AG04449 (cell line): ENCODE results near the gene CHRDL2.

ENCODE experiments used
- CTCF ChIA-PET: fragments of 350-600 bp; formaldehyde crosslinking; extraction: SDS; loops from one replicate; lab custom pipeline; 2021; ENCODE audit warnings: antibody characterized with exemption; lab: Yijun Ruan, JAX
- POLR2A ChIA-PET: fragments of 400-600, 350-600 bp; formaldehyde crosslinking; extraction: SDS; loops from one replicate; lab custom pipeline; 2020; ENCODE audit warnings: antibody characterized with exemption, inconsistent platforms; lab: Yijun Ruan, JAX
- DNase-seq: peaks from one replicate; pipeline ENCODE4 v3.0.0-alpha.2; 2010; ENCODE audit warnings: low read depth, low spot score
- H3K4me3 ChIP-seq: 2 replicates; pipeline ENCODE4 v1.5.1; 2011; ENCODE audit warnings: low read depth, mild to moderate bottlenecking, control low read depth, low read length
- CTCF ChIP-seq: IDR thresholded peaks from one replicate; pipeline ENCODE4 v1.5.1; 2011; ENCODE audit warnings: mild to moderate bottlenecking, moderate library complexity, low read length, control low read depth, inconsistent platforms; ENCODE audit not compliant: insufficient read depth; ENCODE audit errors: missing control alignments

CHRDL2 gene

GRCh38 chr11:74654976-74655375 lies 76.2 kb downstream of the CHRDL2 start:
- no peak overlapping the region for H3K4me3 ChIP-seq
- ChIA-PET CTCF (interaction anchor here (1.1 kb wide), 1 partner anchor 49 kb away, joined by 3 read pairs; no protein-coding TSS in a partner anchor), POLR2A (no interaction called here)
- no peak for TF ChIP-seq CTCF
- DNase-seq: no peak

GRCh38 chr11:74650498-74650897 lies 80.7 kb downstream of the CHRDL2 start:
- no peak for DNase-seq
- H3K4me3 ChIP-seq: no peak overlapping the region
- ChIA-PET CTCF (interaction anchor here (1.0 to 1.8 kb wide), 3 partner anchors 12 to 52 kb away, joined by 3 to 5 read pairs (median 4); no protein-coding TSS in a partner anchor), POLR2A (no interaction called here)
- no peak for TF ChIP-seq CTCF

GRCh38 chr11:74648894-74649293 lies 82.3 kb downstream of the CHRDL2 start:
- POLR2A ChIA-PET: no interaction called here
- TF ChIP-seq CTCF: no peak
- CTCF ChIA-PET: interaction anchor here (1.4 to 1.8 kb wide), 3 partner anchors 34 to 77 kb away, joined by 4 to 5 read pairs (median 4); no protein-coding TSS in a partner anchor
- no peak overlapping the region for H3K4me3 ChIP-seq
- DNase-seq: no peak

- H3K4me3 ChIP-seq: no peak overlapping the region
- no peak for DNase-seq
- ChIA-PET POLR2A (no interaction called here), CTCF (interaction anchor here (1.6 kb wide), 1 partner anchor 78 kb away, joined by 4 read pairs; no protein-coding TSS in a partner anchor)
- TF ChIP-seq CTCF: no peak
Observed at GRCh38 chr11:74647831-74648230, 83.4 kb downstream of the CHRDL2 start.

GRCh38 chr11:74647404-74647803 lies 83.8 kb downstream of the CHRDL2 start:
- CTCF ChIA-PET: interaction anchor here (1.6 kb wide), 1 partner anchor 78 kb away, joined by 4 read pairs; no protein-coding TSS in a partner anchor
- POLR2A ChIA-PET: no interaction called here
- peak; percentile 41 for DNase-seq
- no peak overlapping the region for H3K4me3 ChIP-seq
- TF ChIP-seq CTCF: no peak

GRCh38 chr11:74646954-74647353 lies 84.3 kb downstream of the CHRDL2 start:
- CTCF ChIA-PET: interaction anchor here (1.8 to 2.2 kb wide), 2 partner anchors 12 to 55 kb away, joined by 8 to 9 read pairs; no protein-coding TSS in a partner anchor
- POLR2A ChIA-PET: no interaction called here
- no peak overlapping the region for H3K4me3 ChIP-seq
- TF ChIP-seq CTCF: no peak
- DNase-seq: no peak
